HepG2 (cell line): ENCODE data around the gene RBCK1. TPM values are rescaled to one million over a fixed set of nuclear protein-coding genes. Genes with fewer than 3 reads are reported as not detected.

ENCODE experiments used
- AGO2 ChIP-seq: fragments of 200-400 bp; formaldehyde crosslinking; optimal IDR thresholded peaks from 2 replicates; pipeline ENCODE3; 2017; ENCODE audit warnings: mild to moderate bottlenecking, low read depth, low read length, moderate library complexity
- CHCHD3 ChIP-seq: sonication (generic); formaldehyde crosslinking; IDR thresholded peaks from 2 replicates; pipeline ENCODE4 v1.8.0; 2022; ENCODE audit warnings: mild to moderate bottlenecking, missing genetic modification reagents, moderate library complexity
- CREB1 ChIP-seq, 2 experiments: fragments of 450-650 bp in 1 of 2; IDR thresholded peaks; 2 replicates each; pipeline ENCODE4 v1.6.1; 2016 to 2017; ENCODE audit warnings: control low read depth in 1 of 2, mild to moderate bottlenecking in 1 of 2, missing compliant biosample characterization in 1 of 2, missing genetic modification characterization in 1 of 2
- DR1 ChIP-seq: sonication (generic); formaldehyde crosslinking; IDR thresholded peaks from 2 replicates; pipeline ENCODE4 v1.8.0; 2021; ENCODE audit warnings: mild to moderate bottlenecking, missing genetic modification reagents, inconsistent platforms
- PRDM10 ChIP-seq: sonication (generic); formaldehyde crosslinking; IDR thresholded peaks from 2 replicates; pipeline ENCODE4 v1.4.0; 2020; ENCODE audit warnings: low read depth, missing genetic modification reagents
- RBM22 ChIP-seq: fragments of 200-400 bp; formaldehyde crosslinking; optimal IDR thresholded peaks from 2 replicates; pipeline ENCODE3; 2017; ENCODE audit warnings: mild to moderate bottlenecking, low read length, moderate library complexity
- REPIN1 ChIP-seq: sonication (generic); formaldehyde crosslinking; IDR thresholded peaks from 2 replicates; pipeline ENCODE4 v1.8.0; 2022; ENCODE audit warnings: missing genetic modification reagents, low read depth, mild to moderate bottlenecking, borderline replicate concordance
- RORA ChIP-seq: sonication (generic); formaldehyde crosslinking; IDR thresholded peaks from 2 replicates; pipeline ENCODE4 v1.5.0; 2020; ENCODE audit warnings: mild to moderate bottlenecking, missing genetic modification reagents, moderate library complexity
- ZFP36L1 ChIP-seq: sonication (generic); formaldehyde crosslinking; IDR thresholded peaks from 2 replicates; pipeline ENCODE4 v1.8.0; 2022; ENCODE audit warnings: mild to moderate bottlenecking, missing genetic modification reagents, moderate library complexity
- ZNF318 ChIP-seq: sonication (generic); formaldehyde crosslinking; IDR thresholded peaks from 2 replicates; pipeline ENCODE4 v1.4.0; 2020; ENCODE audit warnings: mild to moderate bottlenecking, missing genetic modification reagents
- ZNF354B ChIP-seq: sonication (generic); formaldehyde crosslinking; IDR thresholded peaks from 2 replicates; pipeline ENCODE4 v1.8.0; 2022; ENCODE audit warnings: mild to moderate bottlenecking, missing genetic modification reagents
- ZNF382 ChIP-seq: sonication (generic); formaldehyde crosslinking; IDR thresholded peaks from 2 replicates; pipeline ENCODE4 v1.5.0; 2020; ENCODE audit warnings: missing genetic modification reagents, mild to moderate bottlenecking, borderline replicate concordance
- polyA plus RNA-seq, 8 experiments: library from polyadenylated mRNA; depleted of rRNA in 3 of 8; stranded (reverse) in 7 of 8; unstranded in 1 of 8; fragments of >200 nt; fragmentation: Illumina TruSeq in 4 of 8; extraction: Trizol in 4 of 8; gene quantifications; 2 replicates each; pipeline versions ENCODE4 v1.2.1 to v1.2.3, GENCODE V29; 2011 to 2016; ENCODE audit warnings: low read depth in 4 of 8, missing spikeins in 1 of 8, mixed read lengths in 1 of 8; ENCODE audit not compliant: insufficient read depth in 1 of 8
- total RNA-seq, 5 experiments: library from RNA; depleted of rRNA; stranded (reverse); fragments of >200 nt; fragmentation: Illumina TruSeq; extraction: Trizol; gene quantifications; 2 replicates each; pipeline ENCODE4 v1.2.3, GENCODE V29; 2016; ENCODE audit warnings: low read depth in 1 of 5
- TF ChIP-seq, protein P1 (sequence below): sonication (generic); formaldehyde crosslinking; IDR thresholded peaks from 2 replicates; pipeline ENCODE4 v1.4.0; 2020; ENCODE audit warnings: missing genetic modification reagents

The RBCK1 gene
- total and polyA plus RNA-seq, 2 of the 13 experiments (the other 11 are each of a cell fraction or from before 2014, with no cell fraction given): 149 to 215 TPM

- TF ChIP-seq PRDM10 (CRISPR knock-in tag) (peak; percentile 77; the same call in 1 of the 2 replicates), RBM22 (no peak), ZNF318 (CRISPR knock-in tag) (0 out of 2 replicates have a peak, but pooled peaks have one; percentile 84), CHCHD3 (CRISPR knock-in tag) (no peak), ZNF354B (CRISPR knock-in tag) (no peak; the same call in 1 of the 2 replicates), RORA (CRISPR knock-in tag) (no peak), ZNF382 (CRISPR knock-in tag) (no peak), ZFP36L1 (CRISPR knock-in tag) (no peak), AGO2 (no peak), CREB1 (IDR thresholded peaks at IDR 0.05) (peak; percentile 38; the same call in 1 of the 2 replicates), CREB1 (CRISPR knock-in tag; IDR thresholded peaks at IDR 0.05) (no peak), REPIN1 (CRISPR knock-in tag) (peak; percentile 37; the same call in 1 of the 2 replicates), DR1 (CRISPR knock-in tag) (no peak)
- TF ChIP-seq, protein P1, sequence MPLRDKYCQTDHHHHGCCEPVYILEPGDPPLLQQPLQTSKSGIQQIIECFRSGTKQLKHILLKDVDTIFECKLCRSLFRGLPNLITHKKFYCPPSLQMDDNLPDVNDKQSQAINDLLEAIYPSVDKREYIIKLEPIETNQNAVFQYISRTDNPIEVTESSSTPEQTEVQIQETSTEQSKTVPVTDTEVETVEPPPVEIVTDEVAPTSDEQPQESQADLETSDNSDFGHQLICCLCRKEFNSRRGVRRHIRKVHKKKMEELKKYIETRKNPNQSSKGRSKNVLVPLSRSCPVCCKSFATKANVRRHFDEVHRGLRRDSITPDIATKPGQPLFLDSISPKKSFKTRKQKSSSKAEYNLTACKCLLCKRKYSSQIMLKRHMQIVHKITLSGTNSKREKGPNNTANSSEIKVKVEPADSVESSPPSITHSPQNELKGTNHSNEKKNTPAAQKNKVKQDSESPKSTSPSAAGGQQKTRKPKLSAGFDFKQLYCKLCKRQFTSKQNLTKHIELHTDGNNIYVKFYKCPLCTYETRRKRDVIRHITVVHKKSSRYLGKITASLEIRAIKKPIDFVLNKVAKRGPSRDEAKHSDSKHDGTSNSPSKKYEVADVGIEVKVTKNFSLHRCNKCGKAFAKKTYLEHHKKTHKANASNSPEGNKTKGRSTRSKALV (CRISPR knock-in tag): 0 out of 2 replicates have a peak, but pooled peaks have one; percentile 52
Measured at GRCh38 chr20:462199-462991, 54.3 kb downstream of the RBCK1 start, which contains the start of gene TBC1D20 (continued).
